Neural cell (in vitro differentiated cells): ENCODE results near the gene AKAP6. TPM values are rescaled to one million over a fixed set of nuclear protein-coding genes. Genes with fewer than 3 reads are reported as not detected.

Experiments used
- H2AFZ ChIP-seq: fragments of 200-600, 300-800 bp; sonication (generic), shearing (Covaris generic); 2 replicates; pipeline ENCODE4 v1.6.0; 2014; ENCODE audit warnings: low read depth, mild to moderate bottlenecking, antibody characterized with exemption, low read length, moderate library complexity
- H3F3A ChIP-seq: fragments of 200-600 bp; shearing (Covaris generic); 2 replicates; pipeline ENCODE4 v1.6.1; 2016; ENCODE audit warnings: mild to moderate bottlenecking, moderate library complexity, mixed read lengths, antibody characterized with exemption, low read length; ENCODE audit not compliant: insufficient read depth, poor library complexity, severe bottlenecking
- H3K27ac ChIP-seq: fragments of 200-600, 300-800 bp; sonication (generic), shearing (Covaris generic); 2 replicates; pipeline ENCODE4 v1.5.1; 2014; ENCODE audit warnings: mild to moderate bottlenecking, low read length, moderate library complexity
- H3K27me3 ChIP-seq: fragments of 300-800, 200-600 bp; sonication (generic), shearing (Covaris generic); 2 replicates; pipeline ENCODE4 v1.6.0; 2014; ENCODE audit warnings: mild to moderate bottlenecking, low read depth, low read length, moderate library complexity; ENCODE audit not compliant: insufficient read depth
- H3K36me3 ChIP-seq: fragments of 300-800, 200-600 bp; sonication (generic), shearing (Covaris generic); 2 replicates; pipeline ENCODE4 v1.5.1; 2014; ENCODE audit warnings: mild to moderate bottlenecking, antibody characterized with exemption, low read length, moderate library complexity; ENCODE audit not compliant: insufficient read depth
- H3K4me2 ChIP-seq: fragments of 300-800, 200-600 bp; sonication (generic), shearing (Covaris generic); 2 replicates; pipeline ENCODE4 v1.6.0; 2014; ENCODE audit warnings: mild to moderate bottlenecking, low read length
- H3K4me3 ChIP-seq: fragments of 300-800, 200-600 bp; sonication (generic), shearing (Covaris generic); 2 replicates; pipeline ENCODE4 v1.5.1; 2014; ENCODE audit warnings: mild to moderate bottlenecking, low read length, moderate library complexity
- H3K79me2 ChIP-seq: fragments of 200-600 bp; shearing (Covaris generic); replicated peaks from 2 replicates; pipeline ENCODE4 v1.6.0; 2014; ENCODE audit warnings: mild to moderate bottlenecking, low read length, moderate library complexity; ENCODE audit not compliant: insufficient read depth
- H3K9ac ChIP-seq: fragments of 300-800, 200-600 bp; sonication (generic), shearing (Covaris generic); 2 replicates; pipeline ENCODE4 v1.6.1; 2016; ENCODE audit warnings: mild to moderate bottlenecking, low read length, mixed read lengths
- H3K9me2 ChIP-seq: fragments of 200-600 bp; shearing (Covaris generic); 2 replicates; pipeline ENCODE4 v1.6.1; 2016; ENCODE audit warnings: mild to moderate bottlenecking, low read length, mixed read lengths; ENCODE audit not compliant: insufficient read depth
- H3K9me3 ChIP-seq: fragments of 200-600, 300-800 bp; sonication (generic), shearing (Covaris generic); 2 replicates; pipeline ENCODE4 v1.6.1; 2016; ENCODE audit warnings: mild to moderate bottlenecking, mixed run types, low read length, moderate library complexity, mixed read lengths
- H4K20me1 ChIP-seq: fragments of 200-600 bp; shearing (Covaris generic); 2 replicates; pipeline ENCODE4 v1.6.1; 2016; ENCODE audit warnings: mild to moderate bottlenecking, mixed run types; ENCODE audit not compliant: insufficient read depth
- CTCF ChIP-seq: fragments of 450-650 bp; IDR thresholded peaks from 2 replicates; pipeline ENCODE4 v1.5.1; 2014; ENCODE audit warnings: antibody characterized with exemption, mild to moderate bottlenecking, moderate library complexity; ENCODE audit not compliant: poor library complexity, severe bottlenecking
- EP300 ChIP-seq: fragments of 450-650 bp; conservative IDR thresholded peaks from 2 replicates; pipeline ENCODE4 v1.6.1; 2014; ENCODE audit warnings: antibody characterized with exemption, mild to moderate bottlenecking, moderate library complexity; ENCODE audit not compliant: poor library complexity, severe bottlenecking
- EZH2 ChIP-seq: fragments of 200-600, 300-800 bp; shearing (Covaris generic), sonication (generic); IDR thresholded peaks from 2 replicates; pipeline ENCODE4 v1.6.1; 2014; ENCODE audit warnings: antibody characterized with exemption, low read length, borderline replicate concordance, mild to moderate bottlenecking; ENCODE audit not compliant: insufficient read depth, poor library complexity, severe bottlenecking
- MXI1 ChIP-seq: fragments of 450-650 bp; conservative IDR thresholded peaks from 2 replicates; pipeline ENCODE4 v1.6.1; 2014; ENCODE audit warnings: antibody characterized with exemption, mild to moderate bottlenecking; ENCODE audit not compliant: poor library complexity, severe bottlenecking
- POLR2AphosphoS5 ChIP-seq: IDR thresholded peaks from 2 replicates; pipeline ENCODE4 v1.6.1; 2012
- RAD21 ChIP-seq: fragments of 450-650 bp; conservative IDR thresholded peaks from 2 replicates; pipeline ENCODE4 v1.6.1; 2014; ENCODE audit warnings: antibody characterized with exemption, mild to moderate bottlenecking, moderate library complexity
- SMC3 ChIP-seq: fragments of 450-650 bp; conservative IDR thresholded peaks from 2 replicates; pipeline ENCODE4 v1.6.1; 2014; ENCODE audit warnings: antibody characterized with exemption, mild to moderate bottlenecking, moderate library complexity; ENCODE audit not compliant: poor library complexity
- TAF1 ChIP-seq: IDR thresholded peaks from 2 replicates; pipeline ENCODE4 v1.6.1; 2012; ENCODE audit warnings: low read depth
- polyA plus RNA-seq: library from polyadenylated mRNA; depleted of rRNA; stranded (reverse); fragments of >200 nt; gene quantifications from 2 replicates; pipeline ENCODE4 v1.2.3, GENCODE V29; 2014
- TF ChIP-seq, protein P1 (sequence below): IDR thresholded peaks from 2 replicates; pipeline ENCODE4 v1.6.1; 2012; ENCODE audit warnings: borderline replicate concordance

The AKAP6 gene
- polyA plus RNA-seq, 1 donor from 2014 or later = 15.8 TPM

GRCh38 chr14:32414808-32415255 is 85.7 kb downstream of the AKAP6 start:
- Histone ChIP-seq H3K4me2 (no peak overlapping the region), H2AFZ (no peak overlapping the region), H4K20me1 (no peaks in the 10 kb centered on the region), H3K27me3 (no peaks in the 10 kb centered on the region), H3K79me2 (peaks cover 6% of the 10 kb centered on the region), H3K36me3 (no peaks in the 10 kb centered on the region), H3K27ac (no peak overlapping the region), H3K9me2 (no peaks in the 10 kb centered on the region), H3K9me3 (no peaks in the 10 kb centered on the region), H3F3A (no peaks in the 10 kb centered on the region), H3K9ac (no peak overlapping the region), H3K4me3 (no peak overlapping the region)
- no peak for TF ChIP-seq POLR2AphosphoS5
- TF ChIP-seq, protein P1, sequence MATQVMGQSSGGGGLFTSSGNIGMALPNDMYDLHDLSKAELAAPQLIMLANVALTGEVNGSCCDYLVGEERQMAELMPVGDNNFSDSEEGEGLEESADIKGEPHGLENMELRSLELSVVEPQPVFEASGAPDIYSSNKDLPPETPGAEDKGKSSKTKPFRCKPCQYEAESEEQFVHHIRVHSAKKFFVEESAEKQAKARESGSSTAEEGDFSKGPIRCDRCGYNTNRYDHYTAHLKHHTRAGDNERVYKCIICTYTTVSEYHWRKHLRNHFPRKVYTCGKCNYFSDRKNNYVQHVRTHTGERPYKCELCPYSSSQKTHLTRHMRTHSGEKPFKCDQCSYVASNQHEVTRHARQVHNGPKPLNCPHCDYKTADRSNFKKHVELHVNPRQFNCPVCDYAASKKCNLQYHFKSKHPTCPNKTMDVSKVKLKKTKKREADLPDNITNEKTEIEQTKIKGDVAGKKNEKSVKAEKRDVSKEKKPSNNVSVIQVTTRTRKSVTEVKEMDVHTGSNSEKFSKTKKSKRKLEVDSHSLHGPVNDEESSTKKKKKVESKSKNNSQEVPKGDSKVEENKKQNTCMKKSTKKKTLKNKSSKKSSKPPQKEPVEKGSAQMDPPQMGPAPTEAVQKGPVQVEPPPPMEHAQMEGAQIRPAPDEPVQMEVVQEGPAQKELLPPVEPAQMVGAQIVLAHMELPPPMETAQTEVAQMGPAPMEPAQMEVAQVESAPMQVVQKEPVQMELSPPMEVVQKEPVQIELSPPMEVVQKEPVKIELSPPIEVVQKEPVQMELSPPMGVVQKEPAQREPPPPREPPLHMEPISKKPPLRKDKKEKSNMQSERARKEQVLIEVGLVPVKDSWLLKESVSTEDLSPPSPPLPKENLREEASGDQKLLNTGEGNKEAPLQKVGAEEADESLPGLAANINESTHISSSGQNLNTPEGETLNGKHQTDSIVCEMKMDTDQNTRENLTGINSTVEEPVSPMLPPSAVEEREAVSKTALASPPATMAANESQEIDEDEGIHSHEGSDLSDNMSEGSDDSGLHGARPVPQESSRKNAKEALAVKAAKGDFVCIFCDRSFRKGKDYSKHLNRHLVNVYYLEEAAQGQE = no peak

DNA sequence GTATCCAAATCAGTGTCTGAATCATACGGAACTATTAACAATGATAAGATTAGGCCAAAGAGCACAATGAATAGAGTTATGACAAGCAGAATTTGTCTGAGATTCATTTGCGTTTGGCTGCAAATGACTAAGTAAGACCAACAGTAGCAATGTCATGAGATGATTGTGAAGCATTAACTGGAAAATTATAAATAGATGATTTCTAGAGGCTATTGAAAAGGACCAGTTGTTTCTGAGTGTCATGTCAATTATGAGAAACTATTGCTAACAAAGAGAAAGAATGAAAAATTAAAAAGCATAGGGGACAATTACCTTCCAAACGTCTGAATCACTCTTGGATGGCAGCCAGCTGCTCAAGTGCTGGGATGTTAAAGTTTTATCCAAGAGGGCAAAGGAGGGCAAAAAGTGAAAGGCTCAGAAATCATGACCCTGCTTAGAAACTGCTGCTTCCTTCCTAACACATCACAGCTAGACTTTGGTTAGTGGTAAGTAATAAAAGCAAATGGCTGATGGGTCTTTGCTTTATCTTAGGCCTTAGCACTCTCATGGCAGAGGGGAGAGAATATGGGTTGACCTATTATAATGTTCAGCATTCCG is 89.0 kb downstream of the AKAP6 start:
- Histone ChIP-seq H3K9me3 (no peaks in the 10 kb centered on the region), H3K9me2 (no peaks in the 10 kb centered on the region), H3K79me2 (peaks cover 10% of the 10 kb centered on the region), H3K27ac (no peak overlapping the region), H3K9ac (no peak overlapping the region), H3F3A (no peaks in the 10 kb centered on the region), H2AFZ (no peak overlapping the region), H3K36me3 (no peaks in the 10 kb centered on the region), H3K4me2 (no peak overlapping the region), H3K4me3 (no peak overlapping the region), H3K27me3 (no peaks in the 10 kb centered on the region), H4K20me1 (no peaks in the 10 kb centered on the region)
- TF ChIP-seq SMC3 = no peak
- TF ChIP-seq, protein P1 = no peak
- TF ChIP-seq MXI1 = no peak
- TF ChIP-seq EZH2 = no peak
- no peak for TF ChIP-seq EP300
- TF ChIP-seq CTCF = no peak
- TF ChIP-seq POLR2AphosphoS5 = no peak
- no peak for TF ChIP-seq RAD21
- no peak for TF ChIP-seq TAF1
